MM.1S (cell line): ENCODE measurements around the gene CHURC1.

Source experiments
- EZH2 ChIP-seq: fragments of 300-600 bp; sonication (generic); optimal IDR thresholded peaks from 2 replicates; pipeline ENCODE3; 2017; ENCODE audit warnings: low read depth, mild to moderate bottlenecking, antibody characterized with exemption, low read length, mixed read lengths
- EZH2phosphoT487 ChIP-seq: fragments of 300-600 bp; sonication (generic); IDR thresholded peaks from 2 replicates; pipeline ENCODE4 v1.6.1; 2018; ENCODE audit warnings: antibody characterized with exemption, low read length
- TF ChIP-seq, protein P1 (sequence below): fragments of 300-600 bp; sonication (generic); IDR thresholded peaks from 2 replicates; pipeline ENCODE4 v1.5.1; 2016; ENCODE audit warnings: antibody characterized with exemption, low read length, mixed read lengths

DNA sequence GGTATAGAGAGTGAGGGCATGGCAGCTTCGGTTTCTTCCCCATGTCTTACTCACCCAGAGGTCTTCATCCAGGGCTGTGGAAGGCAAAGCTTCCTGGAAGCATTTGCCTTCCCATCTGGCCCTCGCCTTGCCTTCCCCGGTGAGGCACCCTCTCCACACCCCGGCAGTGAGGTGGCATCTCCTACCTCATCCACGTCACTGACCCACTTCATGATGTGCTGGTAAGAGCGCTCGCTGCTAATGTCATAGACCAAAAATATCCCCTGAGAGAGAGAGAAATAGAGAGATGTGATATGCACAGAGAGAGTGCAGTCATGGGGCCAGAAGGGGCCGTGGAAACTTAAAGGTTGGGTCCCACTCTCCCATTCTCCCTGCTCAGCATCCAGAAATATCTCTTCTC lies 36.6 kb downstream of the CHURC1 start:
- no peak for TF ChIP-seq EZH2phosphoT487
- TF ChIP-seq, protein P1, sequence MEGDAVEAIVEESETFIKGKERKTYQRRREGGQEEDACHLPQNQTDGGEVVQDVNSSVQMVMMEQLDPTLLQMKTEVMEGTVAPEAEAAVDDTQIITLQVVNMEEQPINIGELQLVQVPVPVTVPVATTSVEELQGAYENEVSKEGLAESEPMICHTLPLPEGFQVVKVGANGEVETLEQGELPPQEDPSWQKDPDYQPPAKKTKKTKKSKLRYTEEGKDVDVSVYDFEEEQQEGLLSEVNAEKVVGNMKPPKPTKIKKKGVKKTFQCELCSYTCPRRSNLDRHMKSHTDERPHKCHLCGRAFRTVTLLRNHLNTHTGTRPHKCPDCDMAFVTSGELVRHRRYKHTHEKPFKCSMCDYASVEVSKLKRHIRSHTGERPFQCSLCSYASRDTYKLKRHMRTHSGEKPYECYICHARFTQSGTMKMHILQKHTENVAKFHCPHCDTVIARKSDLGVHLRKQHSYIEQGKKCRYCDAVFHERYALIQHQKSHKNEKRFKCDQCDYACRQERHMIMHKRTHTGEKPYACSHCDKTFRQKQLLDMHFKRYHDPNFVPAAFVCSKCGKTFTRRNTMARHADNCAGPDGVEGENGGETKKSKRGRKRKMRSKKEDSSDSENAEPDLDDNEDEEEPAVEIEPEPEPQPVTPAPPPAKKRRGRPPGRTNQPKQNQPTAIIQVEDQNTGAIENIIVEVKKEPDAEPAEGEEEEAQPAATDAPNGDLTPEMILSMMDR: no peak
- TF ChIP-seq EZH2: no peak
